Measurements from ENCODE around the gene FYB1. TPM values are rescaled to one million over a fixed set of nuclear protein-coding genes. Genes with fewer than 3 reads are reported as not detected.

Gene FYB1
- total and polyA plus RNA-seq, 11 donors = 0.82 to 67.2 (median 2.8) TPM

GRCh38 chr5:39249564-39250274 is 30.4 kb upstream of the FYB1 start:
- TF ChIP-seq POLR2A (IDR thresholded peaks at IDR 0.05) = no peak
- TF ChIP-seq, protein P1, sequence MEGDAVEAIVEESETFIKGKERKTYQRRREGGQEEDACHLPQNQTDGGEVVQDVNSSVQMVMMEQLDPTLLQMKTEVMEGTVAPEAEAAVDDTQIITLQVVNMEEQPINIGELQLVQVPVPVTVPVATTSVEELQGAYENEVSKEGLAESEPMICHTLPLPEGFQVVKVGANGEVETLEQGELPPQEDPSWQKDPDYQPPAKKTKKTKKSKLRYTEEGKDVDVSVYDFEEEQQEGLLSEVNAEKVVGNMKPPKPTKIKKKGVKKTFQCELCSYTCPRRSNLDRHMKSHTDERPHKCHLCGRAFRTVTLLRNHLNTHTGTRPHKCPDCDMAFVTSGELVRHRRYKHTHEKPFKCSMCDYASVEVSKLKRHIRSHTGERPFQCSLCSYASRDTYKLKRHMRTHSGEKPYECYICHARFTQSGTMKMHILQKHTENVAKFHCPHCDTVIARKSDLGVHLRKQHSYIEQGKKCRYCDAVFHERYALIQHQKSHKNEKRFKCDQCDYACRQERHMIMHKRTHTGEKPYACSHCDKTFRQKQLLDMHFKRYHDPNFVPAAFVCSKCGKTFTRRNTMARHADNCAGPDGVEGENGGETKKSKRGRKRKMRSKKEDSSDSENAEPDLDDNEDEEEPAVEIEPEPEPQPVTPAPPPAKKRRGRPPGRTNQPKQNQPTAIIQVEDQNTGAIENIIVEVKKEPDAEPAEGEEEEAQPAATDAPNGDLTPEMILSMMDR (IDR thresholded peaks at IDR 0.05) = no peak
- intact Hi-C loops (cut with DNase I) = no loop called here
- ATAC-seq (no peak), DNase-seq (no peak)
- no peak overlapping the region for H3K4me3 ChIP-seq
- 71 to 86% (median 82%) methylated on average over 1 of the region's 1 CpG for WGBS, 4 donors
- H3K4me1 ChIP-seq = peaks cover 0 to 20% (median 0%) of the 10 kb centered on the region in 12 donors
- peaks cover 0 to 13% (median 0%) of the 10 kb centered on the region in 9 donors for H3K36me3 ChIP-seq
- H3K27ac ChIP-seq = no peak overlapping the region
- H3K27me3 ChIP-seq = no peaks in the 10 kb centered on the region
- H3K9me3 ChIP-seq = peaks cover 0 to 9% (median 0%) of the 10 kb centered on the region in 12 donors

GRCh38 chr5:39249069-39249468 is 29.7 kb upstream of the FYB1 start:
- no peak for ATAC-seq
- Histone ChIP-seq H3K4me1 (peaks cover 0 to 13% (median 0%) of the 10 kb centered on the region in 12 donors), H3K27me3 (no peaks in the 10 kb centered on the region), H3K9me3 (peaks cover 0 to 9% (median 0%) of the 10 kb centered on the region in 12 donors), H3K4me3 (no peak overlapping the region), H3K36me3 (peaks cover 0 to 13% (median 0%) of the 10 kb centered on the region in 9 donors), H3K27ac (no peak overlapping the region)
- 63 to 86% (median 79%) methylated on average over 1 of the region's 1 CpG for WGBS, 4 donors
- intact Hi-C loops (cut with DNase I) = no loop called here
- TF ChIP-seq, protein P1 (IDR thresholded peaks at IDR 0.05) = no peak
- TF ChIP-seq POLR2A (IDR thresholded peaks at IDR 0.05) = no peak
- no peak for DNase-seq

- no peak for TF ChIP-seq POLR2A (IDR thresholded peaks at IDR 0.05)
- TF ChIP-seq, protein P1 (IDR thresholded peaks at IDR 0.05) = no peak
- H3K4me1 ChIP-seq = peaks cover 0 to 10% (median 0%) of the 10 kb centered on the region in 12 donors
- H3K27ac ChIP-seq = no peak overlapping the region
- 79 to 85% (median 81%) methylated on average over 1 of the region's 1 CpG for WGBS, 4 donors
- DNase-seq (no peak), ATAC-seq (no peak)
- H3K36me3 ChIP-seq = no peaks in the 10 kb centered on the region
- peaks cover 0 to 30% (median 5%) of the 10 kb centered on the region in 12 donors for H3K9me3 ChIP-seq
- H3K27me3 ChIP-seq = no peaks in the 10 kb centered on the region
- H3K4me3 ChIP-seq = no peak overlapping the region
- intact Hi-C loops (cut with DNase I) = no loop called here
Measured at GRCh38 chr5:39240750-39241149, 21.4 kb upstream of the FYB1 start.

- DNase-seq = no peak
- intact Hi-C loops (cut with DNase I) = no loop called here
- peaks cover 0 to 27% (median 5%) of the 10 kb centered on the region in 12 donors for H3K9me3 ChIP-seq
- no peaks in the 10 kb centered on the region for H3K36me3 ChIP-seq
- no peak overlapping the region for H3K4me3 ChIP-seq
- H3K4me1 ChIP-seq = peaks cover 0 to 10% (median 0%) of the 10 kb centered on the region in 12 donors
- peak overlapping the region in 1 of 12 donors; percentile 8 for H3K27ac ChIP-seq
- H3K27me3 ChIP-seq = no peaks in the 10 kb centered on the region
- TF ChIP-seq, protein P1 (IDR thresholded peaks at IDR 0.05) = no peak
- no peak for TF ChIP-seq POLR2A (IDR thresholded peaks at IDR 0.05)
- ATAC-seq = no peak
- WGBS, 4 donors = 48 to 58% (median 52%) methylated on average over 3 of the region's 3 CpGs
Measured at GRCh38 chr5:39238366-39239105, 19.2 kb upstream of the FYB1 start.

All from heart left ventricle (tissue), 16 donors.